A549 (cell line): ENCODE measurements around the gene HS6ST3. TPM values are rescaled to one million over a fixed set of nuclear protein-coding genes. Genes with fewer than 3 reads are reported as not detected.

Source experiments
- ATAC-seq, 2 experiments: fragments of 200-7000 bp in 1 of 2; fragments of >200 bp in 1 of 2; cut with Nextera tagmentation in 1 of 2; cut with Tn5 transposase in 1 of 2; 3 replicates each; pipeline versions ENCODE4 v1.8.0 to v1.9.1; 2018 to 2020; ENCODE audit warnings: mild to moderate bottlenecking in 1 of 2, moderate library complexity in 1 of 2
- CTCF ChIA-PET: fragments of 300-600 bp; sonication (Branson Sonifier 250); formaldehyde crosslinking; extraction: SDS; loops from one replicate; lab custom pipeline; 2021; ENCODE audit warnings: antibody characterized with exemption, inconsistent platforms; lab: Yijun Ruan, JAX
- POLR2A ChIA-PET: fragments of 350-600 bp; formaldehyde crosslinking; extraction: SDS; loops from one replicate; lab custom pipeline; 2021; ENCODE audit warnings: antibody characterized with exemption, inconsistent platforms; lab: Yijun Ruan, JAX
- DNase-seq, 2 experiments: peaks; one replicate each; pipeline versions ENCODE4 v3.0.0 to v3.0.0-alpha.2; 2011 to 2016; ENCODE audit warnings: low read depth in 1 of 2, low spot score in 1 of 2
- FAIRE-seq: peaks from 2 replicates; lab custom pipeline; 2011; peaks lifted over from hg19 to GRCh38; lab: Jason Lieb, UNC
- H3K27ac ChIP-seq, 2 experiments: fragments of >200 bp; sonication (Bioruptor Twin); formaldehyde crosslinking; 3 replicates each; pipeline ENCODE4 v1.5.1; 2016 to 2017
- H3K4me1 ChIP-seq: fragments of >200 bp; sonication (Bioruptor Twin); formaldehyde crosslinking; 3 replicates; pipeline ENCODE4 v1.6.1; 2016
- H3K4me2 ChIP-seq: fragments of >200 bp; sonication (Bioruptor Twin); formaldehyde crosslinking; 3 replicates; pipeline ENCODE4 v1.6.1; 2016
- H3K4me3 ChIP-seq: fragments of >200 bp; sonication (Bioruptor Twin); formaldehyde crosslinking; 3 replicates; pipeline ENCODE4 v1.5.1; 2016
- H3K9me3 ChIP-seq: fragments of >200 bp; sonication (Bioruptor Twin); formaldehyde crosslinking; 3 replicates; pipeline ENCODE4 v1.6.1; 2016
- BHLHE40 ChIP-seq: IDR thresholded peaks from 2 replicates; pipeline ENCODE4 v1.6.1; 2012; ENCODE audit warnings: low read depth, low read length, inconsistent platforms
- CBX2 ChIP-seq: fragments of 200-600 bp; sonication (generic); IDR thresholded peaks from 2 replicates; pipeline ENCODE4 v1.6.1; 2016; ENCODE audit warnings: low read depth, mild to moderate bottlenecking, borderline replicate concordance
- CHD2 ChIP-seq: fragments of 150-350 bp; IDR thresholded peaks from 2 replicates; pipeline ENCODE4 v1.6.1; 2014; ENCODE audit warnings: low read length; ENCODE audit not compliant: partially characterized antibody
- FOXS1 ChIP-seq: fragments of 250-450 bp; sonication (Bioruptor Pico); IDR thresholded peaks from 2 replicates; pipeline ENCODE4 v1.5.0; 2020; ENCODE audit warnings: mild to moderate bottlenecking, moderate library complexity
- GATA3 ChIP-seq: IDR thresholded peaks from 2 replicates; pipeline ENCODE4 v1.6.1; 2012; ENCODE audit warnings: borderline replicate concordance
- HOXB5 ChIP-seq: fragments of 250-450 bp; sonication (Bioruptor Pico); IDR thresholded peaks from 2 replicates; pipeline ENCODE4 v1.5.0; 2020; ENCODE audit warnings: mild to moderate bottlenecking, moderate library complexity
- KDM1A ChIP-seq: fragments of 200-600 bp; sonication (generic); IDR thresholded peaks from 2 replicates; pipeline ENCODE4 v1.6.1; 2016; ENCODE audit warnings: low read depth, mild to moderate bottlenecking
- NR3C1 ChIP-seq: fragments of >200 bp; sonication (Bioruptor Twin); formaldehyde crosslinking; IDR thresholded peaks from 3 replicates; pipeline ENCODE4 v1.6.1; 2017
- POLR2A ChIP-seq: IDR thresholded peaks from 2 replicates; pipeline ENCODE4 v1.6.1; 2012; ENCODE audit warnings: mild to moderate bottlenecking, low read length
- RAD21 ChIP-seq, 2 experiments: fragments of >200 bp in 1 of 2; sonication (Bioruptor Twin) in 1 of 2; formaldehyde crosslinking in 1 of 2; IDR thresholded peaks in 1 of 2; conservative IDR thresholded peaks in 1 of 2; 2 replicates in 1 of 2; 3 replicates in 1 of 2; pipeline ENCODE4 v1.6.1; 2012 to 2018; ENCODE audit warnings: inconsistent platforms in 1 of 2
- RNF2 ChIP-seq: fragments of 200-600 bp; sonication (generic); IDR thresholded peaks from 2 replicates; pipeline ENCODE4 v1.6.1; 2016; ENCODE audit warnings: low read depth, mild to moderate bottlenecking, antibody characterized with exemption, moderate library complexity, borderline replicate concordance
- SMC3 ChIP-seq: fragments of >200 bp; sonication (Bioruptor Twin); formaldehyde crosslinking; IDR thresholded peaks from 3 replicates; pipeline ENCODE4 v1.6.1; 2018; ENCODE audit warnings: inconsistent platforms
- ZC3H11A ChIP-seq: fragments of 450-650 bp; IDR thresholded peaks from 2 replicates; pipeline ENCODE4 v1.6.1; 2014; ENCODE audit warnings: antibody characterized with exemption, mild to moderate bottlenecking
- ZNF302 ChIP-seq: fragments of 250-450 bp; sonication (Bioruptor Pico); IDR thresholded peaks from 2 replicates; pipeline ENCODE4 v1.9.0; 2021; ENCODE audit warnings: inconsistent platforms, mild to moderate bottlenecking, moderate library complexity
- WGBS: methylation state at CpG from one replicate; pipeline ENCODE4 v1.1.6; 2017; ENCODE audit errors: missing lambda C conversion rate; 5-methylcytosine and 5-hydroxymethylcytosine counted together
- polyA plus RNA-seq, 4 experiments: library from polyadenylated mRNA; depleted of rRNA in 3 of 4; stranded (reverse); fragments of >200 nt; fragmentation: RNase III in 1 of 4; extraction: RNeasy Plus Mini Kit Qiagen cat#74134 plus additional on column Dnase treatment in 1 of 4; gene quantifications; 2 replicates in 3 of 4; 3 replicates in 1 of 4; pipeline ENCODE4 v1.2.3, GENCODE V29; 2011 to 2017
- TF ChIP-seq, protein P1 (sequence below): fragments of 150-350 bp; IDR thresholded peaks from 2 replicates; pipeline ENCODE4 v1.6.1; 2014; ENCODE audit warnings: low read depth, mild to moderate bottlenecking, low read length
- TF ChIP-seq, protein P2 (sequence below): IDR thresholded peaks from 2 replicates; pipeline ENCODE4 v1.6.1; 2012; ENCODE audit warnings: low read depth, borderline replicate concordance
- TF ChIP-seq, protein P3 (sequence below): fragments of >200 bp; sonication (Bioruptor Twin); formaldehyde crosslinking; IDR thresholded peaks from 2 replicates; pipeline ENCODE4 v1.6.1; 2016
- TF ChIP-seq, protein P4 (sequence below): fragments of 450-650 bp; IDR thresholded peaks from 2 replicates; pipeline ENCODE4 v1.6.1; 2014; ENCODE audit warnings: antibody characterized with exemption
- TF ChIP-seq, protein P5 (sequence below): fragments of >200 bp; sonication (Bioruptor Twin); formaldehyde crosslinking; IDR thresholded peaks from 3 replicates; pipeline ENCODE4 v1.5.1; 2016

The HS6ST3 gene
- polyA plus RNA-seq, 2 of the 4 experiments (the other 2 are of a cell fraction), result not detected

DNA sequence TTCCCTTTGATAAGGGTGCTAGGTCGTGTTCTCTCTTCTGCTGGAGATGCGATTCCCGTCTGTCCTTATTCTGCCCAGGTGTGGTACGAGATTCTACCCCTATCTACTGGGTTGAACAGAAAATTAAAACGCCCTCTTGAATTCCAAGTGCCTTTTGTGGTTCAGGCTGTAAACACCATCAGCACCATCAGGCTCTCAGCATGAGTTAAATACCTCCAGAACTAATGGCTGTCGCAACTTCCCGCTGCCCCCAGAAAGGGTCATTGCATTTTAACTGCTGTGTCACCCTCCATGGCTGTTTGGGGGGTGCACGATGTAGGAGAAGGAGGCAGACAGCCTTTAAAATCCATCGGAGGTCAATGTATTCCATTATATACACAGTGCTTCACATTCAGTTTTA is 727.0 kb downstream of the HS6ST3 start:
- TF ChIP-seq KDM1A, result no peak
- no peak for TF ChIP-seq POLR2A
- TF ChIP-seq GATA3, result no peak
- TF ChIP-seq, protein P1, sequence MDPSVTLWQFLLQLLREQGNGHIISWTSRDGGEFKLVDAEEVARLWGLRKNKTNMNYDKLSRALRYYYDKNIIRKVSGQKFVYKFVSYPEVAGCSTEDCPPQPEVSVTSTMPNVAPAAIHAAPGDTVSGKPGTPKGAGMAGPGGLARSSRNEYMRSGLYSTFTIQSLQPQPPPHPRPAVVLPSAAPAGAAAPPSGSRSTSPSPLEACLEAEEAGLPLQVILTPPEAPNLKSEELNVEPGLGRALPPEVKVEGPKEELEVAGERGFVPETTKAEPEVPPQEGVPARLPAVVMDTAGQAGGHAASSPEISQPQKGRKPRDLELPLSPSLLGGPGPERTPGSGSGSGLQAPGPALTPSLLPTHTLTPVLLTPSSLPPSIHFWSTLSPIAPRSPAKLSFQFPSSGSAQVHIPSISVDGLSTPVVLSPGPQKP, result no peak
- TF ChIP-seq NR3C1, result no peak
- TF ChIP-seq, protein P2, sequence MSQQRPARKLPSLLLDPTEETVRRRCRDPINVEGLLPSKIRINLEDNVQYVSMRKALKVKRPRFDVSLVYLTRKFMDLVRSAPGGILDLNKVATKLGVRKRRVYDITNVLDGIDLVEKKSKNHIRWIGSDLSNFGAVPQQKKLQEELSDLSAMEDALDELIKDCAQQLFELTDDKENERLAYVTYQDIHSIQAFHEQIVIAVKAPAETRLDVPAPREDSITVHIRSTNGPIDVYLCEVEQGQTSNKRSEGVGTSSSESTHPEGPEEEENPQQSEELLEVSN, result no peak
- TF ChIP-seq, protein P3, sequence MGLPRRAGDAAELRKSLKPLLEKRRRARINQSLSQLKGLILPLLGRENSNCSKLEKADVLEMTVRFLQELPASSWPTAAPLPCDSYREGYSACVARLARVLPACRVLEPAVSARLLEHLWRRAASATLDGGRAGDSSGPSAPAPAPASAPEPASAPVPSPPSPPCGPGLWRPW, result no peak
- no peak for TF ChIP-seq SMC3
- TF ChIP-seq HOXB5 (CRISPR knock-in tag), result no peak
- TF ChIP-seq ZC3H11A, result no peak
- TF ChIP-seq RNF2, result no peak
- TF ChIP-seq FOXS1 (CRISPR knock-in tag), result no peak
- no peak for TF ChIP-seq CHD2
- TF ChIP-seq, protein P4, sequence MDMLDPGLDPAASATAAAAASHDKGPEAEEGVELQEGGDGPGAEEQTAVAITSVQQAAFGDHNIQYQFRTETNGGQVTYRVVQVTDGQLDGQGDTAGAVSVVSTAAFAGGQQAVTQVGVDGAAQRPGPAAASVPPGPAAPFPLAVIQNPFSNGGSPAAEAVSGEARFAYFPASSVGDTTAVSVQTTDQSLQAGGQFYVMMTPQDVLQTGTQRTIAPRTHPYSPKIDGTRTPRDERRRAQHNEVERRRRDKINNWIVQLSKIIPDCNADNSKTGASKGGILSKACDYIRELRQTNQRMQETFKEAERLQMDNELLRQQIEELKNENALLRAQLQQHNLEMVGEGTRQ, result no peak
- WGBS, result 21% methylated on average over 9 of the region's 9 CpGs
- FAIRE-seq (no peak), DNase-seq (no peak), ATAC-seq (no peak)
- H3K4me1 ChIP-seq, result no peaks in the 10 kb centered on the region
- no peaks in the 10 kb centered on the region for H3K9me3 ChIP-seq
- ChIA-PET POLR2A (no interaction called here), CTCF (interaction anchor here (1.0 to 3.4 kb wide), 3 partner anchors 12 to 797 kb away, joined by 3 to 24 read pairs (median 9); no protein-coding TSS in a partner anchor)
- no peak overlapping the region for H3K4me3 ChIP-seq
- H3K27ac ChIP-seq, result no peak overlapping the region
- H3K4me2 ChIP-seq, result no peak overlapping the region

DNA sequence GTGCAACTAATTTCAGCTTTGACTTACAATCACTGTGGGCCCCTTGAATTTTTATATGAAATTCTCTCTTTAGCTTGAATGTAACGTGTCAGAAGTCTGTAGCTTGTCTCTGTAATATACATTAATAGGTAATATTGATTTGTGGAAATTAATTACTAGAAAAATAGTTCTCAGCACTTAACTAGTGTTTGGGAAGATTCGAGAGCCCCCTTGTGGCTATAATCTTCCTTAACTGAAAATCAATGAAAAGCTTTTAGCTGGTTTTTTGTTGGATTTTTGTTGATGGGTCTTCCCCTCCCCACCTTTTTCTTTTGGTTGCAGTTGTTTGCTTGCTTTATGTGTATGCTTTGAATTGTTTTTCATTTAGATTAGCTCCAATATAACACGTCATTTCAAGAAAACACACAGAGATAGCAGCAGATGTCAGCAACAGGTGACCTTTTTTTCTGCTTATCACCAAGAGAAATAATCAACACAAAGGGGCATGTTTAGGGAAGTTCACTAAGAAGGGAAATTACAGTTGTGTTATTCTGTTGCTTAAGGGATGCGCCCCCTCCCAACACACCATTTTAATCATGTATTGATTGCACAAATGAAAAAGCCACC is 727.5 kb downstream of the HS6ST3 start:
- POLR2A ChIA-PET, result no interaction called here

More for the DNA sequence above, 727.5 kb downstream of the HS6ST3 start:
- TF ChIP-seq SMC3 (peak; percentile 20; the same call in 1 of the 3 replicates), ZNF302 (CRISPR knock-in tag) (no peak), BHLHE40 (no peak), CBX2 (no peak), RAD21 (conservative IDR thresholded peaks at IDR 0.05 in 1 of 2, IDR thresholded peaks at IDR 0.05 in 1 of 2) (peak in 1 of 2 experiments; percentile 41; a peak in 2 of 5 replicates)
- TF ChIP-seq, protein P5, sequence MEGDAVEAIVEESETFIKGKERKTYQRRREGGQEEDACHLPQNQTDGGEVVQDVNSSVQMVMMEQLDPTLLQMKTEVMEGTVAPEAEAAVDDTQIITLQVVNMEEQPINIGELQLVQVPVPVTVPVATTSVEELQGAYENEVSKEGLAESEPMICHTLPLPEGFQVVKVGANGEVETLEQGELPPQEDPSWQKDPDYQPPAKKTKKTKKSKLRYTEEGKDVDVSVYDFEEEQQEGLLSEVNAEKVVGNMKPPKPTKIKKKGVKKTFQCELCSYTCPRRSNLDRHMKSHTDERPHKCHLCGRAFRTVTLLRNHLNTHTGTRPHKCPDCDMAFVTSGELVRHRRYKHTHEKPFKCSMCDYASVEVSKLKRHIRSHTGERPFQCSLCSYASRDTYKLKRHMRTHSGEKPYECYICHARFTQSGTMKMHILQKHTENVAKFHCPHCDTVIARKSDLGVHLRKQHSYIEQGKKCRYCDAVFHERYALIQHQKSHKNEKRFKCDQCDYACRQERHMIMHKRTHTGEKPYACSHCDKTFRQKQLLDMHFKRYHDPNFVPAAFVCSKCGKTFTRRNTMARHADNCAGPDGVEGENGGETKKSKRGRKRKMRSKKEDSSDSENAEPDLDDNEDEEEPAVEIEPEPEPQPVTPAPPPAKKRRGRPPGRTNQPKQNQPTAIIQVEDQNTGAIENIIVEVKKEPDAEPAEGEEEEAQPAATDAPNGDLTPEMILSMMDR, result peak; percentile 34; the same call in 2 of the 3 replicates
- TF ChIP-seq, all 56 proteins: peak for 3
- 1% methylated on average over 4 of the region's 4 CpGs for WGBS
- Histone ChIP-seq H3K4me3 (no peak overlapping the region), H3K4me2 (no peak overlapping the region), H3K9me3 (no peaks in the 10 kb centered on the region), H3K27ac (no peak overlapping the region), H3K4me1 (no peaks in the 10 kb centered on the region)
- no peak for FAIRE-seq
- DNase-seq, result peak in 1 of 2 experiments; percentile 8
- CTCF ChIA-PET, result interaction anchor here (0.7 to 3.4 kb wide), 5 partner anchors 13 to 798 kb away, joined by 3 to 24 read pairs (median 3); no protein-coding TSS in a partner anchor
- ATAC-seq, result no peak
